Transverse colon (tissue), 4 donors: ENCODE data around the gene HEPACAM. TPM values are rescaled to one million over a fixed set of nuclear protein-coding genes. Genes with fewer than 3 reads are reported as not detected.

Experiments used
- DNase-seq: peaks from one replicate; pipeline ENCODE4 v3.0.0-alpha.2; 2019
- H3K27ac ChIP-seq, 4 donors: fragments of 200-600 bp; sonication (generic); 2 replicates each; pipeline ENCODE4 v1.5.1; 2016 to 2018; ENCODE audit warnings: inconsistent platforms in 4 of 4
- H3K27me3 ChIP-seq: fragments of 200-600 bp; sonication (generic); 2 replicates; pipeline ENCODE4 v1.5.1; 2017; ENCODE audit warnings: inconsistent platforms
- H3K36me3 ChIP-seq, 4 donors: fragments of 200-600 bp; sonication (generic); 2 replicates each; pipeline ENCODE4 v1.5.1; 2017 to 2019; ENCODE audit warnings: inconsistent platforms in 4 of 4
- H3K4me1 ChIP-seq, 4 donors: fragments of 200-600 bp; sonication (generic); 2 replicates each; pipeline ENCODE4 v1.5.1; 2017 to 2020; ENCODE audit warnings: inconsistent platforms in 4 of 4
- H3K4me3 ChIP-seq, 4 donors: fragments of 200-600 bp; sonication (generic); 1 replicate in 1 of 4; 2 replicates in 3 of 4; pipeline versions ENCODE4 v1.5.1 to v1.6.1; 2017 to 2019; ENCODE audit warnings: inconsistent platforms in 4 of 4
- H3K9me3 ChIP-seq, 2 donors: fragments of 200-600 bp; sonication (generic); 2 replicates each; pipeline ENCODE4 v1.5.1; 2017 to 2019; ENCODE audit warnings: inconsistent platforms in 2 of 2
- CTCF ChIP-seq, 5 experiments: fragments of 200-600 bp in 3 of 5; fragments of 450-650 bp in 2 of 5; sonication (generic) in 3 of 5; IDR thresholded peaks; 1 replicate in 2 of 5; 2 replicates in 3 of 5; pipeline ENCODE4 v1.5.1; 2016 to 2017; ENCODE audit warnings: antibody characterized with exemption in 5 of 5, inconsistent platforms in 3 of 5, mild to moderate bottlenecking in 2 of 5, moderate library complexity in 1 of 5
- EP300 ChIP-seq: sonication (generic); formaldehyde crosslinking; IDR thresholded peaks from one replicate; pipeline ENCODE4 v1.6.1; 2017; ENCODE audit warnings: antibody characterized with exemption, low read depth
- POLR2A ChIP-seq: fragments of 450-650 bp; IDR thresholded peaks from one replicate; pipeline ENCODE4 v1.6.1; 2016; ENCODE audit warnings: antibody characterized with exemption, mild to moderate bottlenecking, moderate library complexity
- POLR2AphosphoS5 ChIP-seq, 3 donors: sonication (generic); formaldehyde crosslinking; IDR thresholded peaks; one replicate each; pipeline ENCODE4 v1.6.1; 2016; ENCODE audit warnings: antibody characterized with exemption in 3 of 3
- WGBS, 2 donors: methylation state at CpG; one replicate each; pipeline ENCODE4 v1.1.5; 2018; ENCODE audit warnings: low coverage in 1 of 2; 5-methylcytosine and 5-hydroxymethylcytosine counted together
- in situ Hi-C, 4 donors: fragments of 200-750 bp; cut with MboI; loops; one replicate each; pipeline versions ENCODE4 v1.15.0 to v1.15.1; 2017; ENCODE audit warnings: low sequenced_read_pairs in 3 of 4, low pct_ligation_motif_present in 1 of 4, low pct_unique_long_range_greater_than_20kb in 1 of 4
- intact Hi-C: fragments of 100-400 bp; cut with DNase I; formaldehyde crosslinking; loops from one replicate; pipeline ENCODE4 v1.15.1; 2023; ENCODE audit warnings: low total_unique reads
- total RNA-seq, 4 donors: library from RNA; depleted of rRNA; stranded (reverse); fragments of >200 nt; gene quantifications; one replicate each; pipeline ENCODE4 v1.1.0, GENCODE V29; 2016

The HEPACAM gene
- total RNA-seq, 4 donors from 2014 or later: 0.14 to 0.37 TPM; not detected in 2

GRCh38 chr11:124920356-124920755 is 15.5 kb downstream of the HEPACAM start:
- no peak overlapping the region for H3K4me3 ChIP-seq
- peaks cover 0 to 2% (median 0%) of the 10 kb centered on the region in 4 donors for H3K4me1 ChIP-seq
- no peaks in the 10 kb centered on the region for H3K9me3 ChIP-seq
- H3K27me3 ChIP-seq: no peaks in the 10 kb centered on the region
- no peaks in the 10 kb centered on the region for H3K36me3 ChIP-seq
- no peak overlapping the region for H3K27ac ChIP-seq
- DNase-seq: no peak
- 97% methylated on average over 3 of the region's 5 CpGs; no CpG with 5 or more reads in 1 of the 2 donors for WGBS, 2 donors
- in situ Hi-C loops (no loop called here), intact Hi-C loops (no loop called here)
- TF ChIP-seq POLR2AphosphoS5 (IDR thresholded peaks at IDR 0.05) (no peak), EP300 (no peak), CTCF (IDR thresholded peaks at IDR 0.05) (no peak), POLR2A (no peak)

- no peaks in the 10 kb centered on the region for H3K36me3 ChIP-seq
- no peaks in the 10 kb centered on the region for H3K27me3 ChIP-seq
- no peak overlapping the region for H3K4me3 ChIP-seq
- TF ChIP-seq POLR2AphosphoS5 (IDR thresholded peaks at IDR 0.05) (no peak), EP300 (no peak), POLR2A (no peak), CTCF (IDR thresholded peaks at IDR 0.05) (no peak)
- H3K27ac ChIP-seq: no peak overlapping the region
- H3K4me1 ChIP-seq: peaks cover 0 to 2% (median 0%) of the 10 kb centered on the region in 4 donors
- no peaks in the 10 kb centered on the region for H3K9me3 ChIP-seq
- 92% methylated on average over 2 of the region's 2 CpGs; no CpG with 5 or more reads in 1 of the 2 donors for WGBS, 2 donors
- in situ Hi-C loops: no loop called here
- no peak for DNase-seq
- intact Hi-C loops: no loop called here
Measured at GRCh38 chr11:124919898-124920297, 15.9 kb downstream of the HEPACAM start.

GRCh38 chr11:124918950-124919349 is 16.9 kb downstream of the HEPACAM start, which contains the start of gene HEPN1:
Gene HEPN1 (plus strand): TSS chr11:124919250.
- H3K27me3 ChIP-seq: no peaks in the 10 kb centered on the region
- no peaks in the 10 kb centered on the region for H3K9me3 ChIP-seq
- TF ChIP-seq POLR2A (no peak), CTCF (IDR thresholded peaks at IDR 0.05) (no peak), EP300 (no peak), POLR2AphosphoS5 (IDR thresholded peaks at IDR 0.05) (no peak)
- in situ Hi-C loops: no loop called here
- no peak within 1 kb of the TSS for H3K27ac ChIP-seq
- no peaks in the 10 kb centered on the region for H3K36me3 ChIP-seq
- 81 to 89% methylated on average over 3 of the region's 3 CpGs for WGBS, 2 donors
- no peak within 1 kb of the TSS for H3K4me3 ChIP-seq
- peaks cover 0 to 2% (median 0%) of the 10 kb centered on the region in 4 donors for H3K4me1 ChIP-seq
- intact Hi-C loops: no loop called here
- no peak for DNase-seq

- no peak overlapping the region for H3K4me3 ChIP-seq
- peaks cover 0 to 2% (median 0%) of the 10 kb centered on the region in 4 donors for H3K4me1 ChIP-seq
- H3K36me3 ChIP-seq: no peaks in the 10 kb centered on the region
- WGBS, 2 donors: 80% methylated on average over 6 of the region's 6 CpGs; no CpG with 5 or more reads in 1 of the 2 donors
- no peak for DNase-seq
- no peaks in the 10 kb centered on the region for H3K27me3 ChIP-seq
- intact Hi-C loops (no loop called here), in situ Hi-C loops (no loop called here)
- peaks cover 0 to 2% of the 10 kb centered on the region in 2 donors for H3K9me3 ChIP-seq
- no peak overlapping the region for H3K27ac ChIP-seq
- TF ChIP-seq CTCF (IDR thresholded peaks at IDR 0.05) (no peak), POLR2A (no peak), EP300 (no peak), POLR2AphosphoS5 (IDR thresholded peaks at IDR 0.05) (no peak)
Measured at GRCh38 chr11:124917115-124917637, 18.7 kb downstream of the HEPACAM start.
